Osteoblast (primary cell): ENCODE measurements around the gene ATP6V0E1. TPM values are rescaled to one million over a fixed set of nuclear protein-coding genes. Genes with fewer than 3 reads are reported as not detected.

ENCODE experiments used
- DNase-seq: peaks from one replicate; pipeline ENCODE4 v3.0.0; 2011; ENCODE audit warnings: low spot score, mixed read lengths; ENCODE audit not compliant: insufficient read length; ENCODE audit errors: missing footprints
- H2AFZ ChIP-seq: 2 replicates; pipeline ENCODE4 v1.6.0; 2011; ENCODE audit warnings: mild to moderate bottlenecking, low read length
- H3K27ac ChIP-seq: 2 replicates; pipeline ENCODE4 v1.5.1; 2011; ENCODE audit warnings: mild to moderate bottlenecking, low read depth, low read length, moderate library complexity
- H3K27me3 ChIP-seq: 2 replicates; pipeline ENCODE4 v1.6.0; 2012; ENCODE audit warnings: mild to moderate bottlenecking, control low read depth, inconsistent platforms, low read length, moderate library complexity; ENCODE audit not compliant: insufficient read depth
- H3K36me3 ChIP-seq: 2 replicates; pipeline ENCODE4 v1.5.1; 2011; ENCODE audit warnings: mild to moderate bottlenecking, low read length, control low read depth, moderate library complexity; ENCODE audit not compliant: insufficient read depth
- H3K4me1 ChIP-seq: 2 replicates; pipeline ENCODE4 v1.5.1; 2011; ENCODE audit warnings: mild to moderate bottlenecking, low read length, control low read depth, moderate library complexity; ENCODE audit not compliant: insufficient read depth
- H3K4me2 ChIP-seq: 2 replicates; pipeline ENCODE4 v1.6.0; 2011; ENCODE audit warnings: mild to moderate bottlenecking, low read length; ENCODE audit not compliant: insufficient read depth
- H3K4me3 ChIP-seq: fragments of 200-600 bp; sonication (generic); 3 replicates; pipeline ENCODE4 v1.5.1; 2012; ENCODE audit warnings: mild to moderate bottlenecking, low read length, inconsistent platforms; ENCODE audit not compliant: insufficient read depth
- H3K79me2 ChIP-seq: 2 replicates; pipeline ENCODE4 v1.6.0; 2012; ENCODE audit warnings: mild to moderate bottlenecking, low read length, control low read depth, inconsistent platforms; ENCODE audit not compliant: insufficient read depth
- H3K9me3 ChIP-seq: 2 replicates; pipeline ENCODE4 v1.5.1; 2011; ENCODE audit warnings: low read depth, low read length, control low read depth
- H4K20me1 ChIP-seq: 2 replicates; pipeline ENCODE4 v1.6.0; 2012; ENCODE audit warnings: mild to moderate bottlenecking, low read length, control low read depth; ENCODE audit not compliant: insufficient read depth
- total RNA-seq: library from RNA; depleted of rRNA; stranded (reverse); fragments of >200 nt; gene quantifications from 2 replicates; pipeline ENCODE4 v1.2.3, GENCODE V29; 2012
- TF ChIP-seq, protein P1 (sequence below): IDR thresholded peaks from 2 replicates; pipeline ENCODE4 v1.5.1; 2011; ENCODE audit warnings: mild to moderate bottlenecking, low read depth, low read length, moderate library complexity; ENCODE audit errors: extremely low read depth

ATP6V0E1 gene
- total RNA-seq, 1 donor = 177 TPM

DNA sequence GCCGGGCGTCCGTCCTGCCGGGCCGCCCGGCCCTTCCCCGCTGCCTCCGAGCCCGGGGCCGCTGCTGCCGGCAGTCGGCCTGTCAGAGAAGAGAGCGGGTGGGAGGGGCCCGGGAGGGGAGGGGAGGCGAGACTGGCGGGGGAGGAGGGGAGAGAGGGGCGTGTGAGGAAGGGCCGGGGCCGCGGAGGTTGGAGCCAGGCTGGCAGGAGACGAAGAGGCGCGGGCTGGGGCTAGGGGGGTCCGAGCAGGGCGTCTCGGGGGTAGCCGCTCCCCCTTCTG is 73.2 kb downstream of the ATP6V0E1 start:
- Histone ChIP-seq H3K27ac (peak overlapping the region; percentile 66), H3K9me3 (no peaks in the 10 kb centered on the region), H2AFZ (peak overlapping the region; percentile 51), H3K79me2 (peaks cover 30% of the 10 kb centered on the region), H3K27me3 (no peaks in the 10 kb centered on the region), H3K4me1 (peaks cover 24% of the 10 kb centered on the region), H3K4me2 (peak overlapping the region; percentile 100), H3K4me3 (peak overlapping the region; percentile 81), H3K36me3 (peaks cover 2% of the 10 kb centered on the region), H4K20me1 (peaks cover 5% of the 10 kb centered on the region)
- no peak for DNase-seq
- TF ChIP-seq, protein P1, sequence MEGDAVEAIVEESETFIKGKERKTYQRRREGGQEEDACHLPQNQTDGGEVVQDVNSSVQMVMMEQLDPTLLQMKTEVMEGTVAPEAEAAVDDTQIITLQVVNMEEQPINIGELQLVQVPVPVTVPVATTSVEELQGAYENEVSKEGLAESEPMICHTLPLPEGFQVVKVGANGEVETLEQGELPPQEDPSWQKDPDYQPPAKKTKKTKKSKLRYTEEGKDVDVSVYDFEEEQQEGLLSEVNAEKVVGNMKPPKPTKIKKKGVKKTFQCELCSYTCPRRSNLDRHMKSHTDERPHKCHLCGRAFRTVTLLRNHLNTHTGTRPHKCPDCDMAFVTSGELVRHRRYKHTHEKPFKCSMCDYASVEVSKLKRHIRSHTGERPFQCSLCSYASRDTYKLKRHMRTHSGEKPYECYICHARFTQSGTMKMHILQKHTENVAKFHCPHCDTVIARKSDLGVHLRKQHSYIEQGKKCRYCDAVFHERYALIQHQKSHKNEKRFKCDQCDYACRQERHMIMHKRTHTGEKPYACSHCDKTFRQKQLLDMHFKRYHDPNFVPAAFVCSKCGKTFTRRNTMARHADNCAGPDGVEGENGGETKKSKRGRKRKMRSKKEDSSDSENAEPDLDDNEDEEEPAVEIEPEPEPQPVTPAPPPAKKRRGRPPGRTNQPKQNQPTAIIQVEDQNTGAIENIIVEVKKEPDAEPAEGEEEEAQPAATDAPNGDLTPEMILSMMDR = no peak

GRCh38 chr5:173057062-173057924 is 73.7 kb downstream of the ATP6V0E1 start:
- DNase-seq = peak; percentile 98
- TF ChIP-seq, protein P1 = no peak
- Histone ChIP-seq H3K4me1 (peaks cover 19% of the 10 kb centered on the region), H3K4me2 (peak overlapping the region; percentile 87), H3K4me3 (peak overlapping the region; percentile 81), H4K20me1 (peaks cover 5% of the 10 kb centered on the region), H2AFZ (peak overlapping the region; percentile 96), H3K27ac (peak overlapping the region; percentile 89), H3K79me2 (peaks cover 36% of the 10 kb centered on the region), H3K36me3 (peaks cover 2% of the 10 kb centered on the region), H3K27me3 (no peaks in the 10 kb centered on the region), H3K9me3 (no peaks in the 10 kb centered on the region)

DNA sequence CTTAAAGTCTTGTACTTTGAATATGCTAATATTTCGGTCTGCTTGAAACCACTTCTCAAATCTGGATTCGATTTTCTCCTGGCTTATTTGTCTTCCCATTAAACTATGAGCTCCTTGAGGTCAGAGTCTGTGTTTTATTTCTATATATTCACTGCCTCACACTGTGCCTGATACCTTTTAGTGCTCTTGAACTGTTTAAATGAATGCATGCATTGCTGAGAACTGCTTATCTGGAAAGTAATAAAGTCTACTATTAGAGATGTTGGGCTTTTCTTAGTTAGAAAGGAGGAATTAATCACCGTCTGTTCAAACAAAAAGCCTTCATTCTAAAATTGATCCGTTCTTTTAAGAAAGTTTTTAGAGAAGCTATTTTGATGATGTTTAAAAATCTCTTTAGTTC is 78.6 kb downstream of the ATP6V0E1 start:
- H3K4me3 ChIP-seq = no peak overlapping the region
- H3K9me3 ChIP-seq = no peaks in the 10 kb centered on the region
- H4K20me1 ChIP-seq = peaks cover 9% of the 10 kb centered on the region
- H3K36me3 ChIP-seq = peaks cover 2% of the 10 kb centered on the region
- no peak overlapping the region for H2AFZ ChIP-seq
- TF ChIP-seq, protein P1 = no peak
- H3K4me2 ChIP-seq = no peak overlapping the region
- H3K27me3 ChIP-seq = no peaks in the 10 kb centered on the region
- H3K27ac ChIP-seq = no peak overlapping the region
- DNase-seq = no peak
- peaks cover 67% of the 10 kb centered on the region for H3K79me2 ChIP-seq
- H3K4me1 ChIP-seq = peaks cover 6% of the 10 kb centered on the region

DNA sequence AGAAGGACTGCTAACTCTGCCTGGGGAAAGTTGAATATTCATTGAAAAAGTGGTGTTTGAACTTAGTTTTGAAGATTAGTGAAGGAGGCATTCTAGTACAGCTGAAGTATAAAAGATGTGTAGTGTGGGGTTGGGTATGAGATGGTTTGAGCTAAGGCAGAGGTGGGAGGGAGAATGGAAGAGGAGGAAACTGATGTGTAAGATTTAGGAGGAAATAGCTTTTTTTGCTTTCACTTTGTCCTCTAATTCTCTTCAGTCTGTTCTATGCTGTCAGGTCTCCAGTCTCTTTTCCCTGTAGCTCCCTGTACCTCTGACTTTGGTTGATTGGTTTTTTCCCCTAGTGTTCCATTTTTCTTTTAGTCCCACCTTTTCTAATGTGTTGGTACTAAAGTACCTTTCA is 81.6 kb downstream of the ATP6V0E1 start:
- Histone ChIP-seq H2AFZ (no peak overlapping the region), H4K20me1 (peaks cover 9% of the 10 kb centered on the region), H3K4me2 (peak overlapping the region; percentile 24), H3K79me2 (peaks cover 65% of the 10 kb centered on the region), H3K27me3 (no peaks in the 10 kb centered on the region), H3K27ac (no peak overlapping the region), H3K4me3 (no peak overlapping the region), H3K4me1 (no peaks in the 10 kb centered on the region), H3K9me3 (no peaks in the 10 kb centered on the region), H3K36me3 (no peaks in the 10 kb centered on the region)
- TF ChIP-seq, protein P1 = no peak
- no peak for DNase-seq
